NCI-H1930 (cell line): Measurements from ENCODE around the gene SNORC.

ENCODE experiments used
- DNase-seq, 2 experiments: peaks; one replicate each; lab custom pipeline; 2025; lab: John Stamatoyannopoulos, UW

Gene SNORC

GRCh38 chr2:232882505-232883115 is 12.5 kb downstream of the SNORC start:
- no peak for DNase-seq

GRCh38 chr2:232883116-232883721 is 13.2 kb downstream of the SNORC start:
- no peak for DNase-seq

GRCh38 chr2:232884001-232884421 is 13.9 kb downstream of the SNORC start:
- DNase-seq = no peak

GRCh38 chr2:232884549-232885263 is 14.6 kb downstream of the SNORC start:
- DNase-seq = no peak

- DNase-seq = no peak
Observed at GRCh38 chr2:232885264-232885961, 15.3 kb downstream of the SNORC start.

- no peak for DNase-seq
Observed at GRCh38 chr2:232886176-232886575, 16.1 kb downstream of the SNORC start.

- no peak for DNase-seq
Observed at GRCh38 chr2:232886632-232887031, 16.6 kb downstream of the SNORC start.

- no peak for DNase-seq
Observed at GRCh38 chr2:232887171-232887850, 17.2 kb downstream of the SNORC start.

GRCh38 chr2:232888099-232888836 is 18.2 kb downstream of the SNORC start:
- no peak for DNase-seq

- no peak for DNase-seq
Observed at GRCh38 chr2:232888839-232889529, 18.9 kb downstream of the SNORC start.

- DNase-seq = no peak
Observed at GRCh38 chr2:232889876-232890401, 19.9 kb downstream of the SNORC start.

GRCh38 chr2:232890536-232890895 is 20.5 kb downstream of the SNORC start:
- no peak for DNase-seq

- DNase-seq = no peak
Observed at GRCh38 chr2:232890896-232891601, 21.0 kb downstream of the SNORC start.

GRCh38 chr2:232891621-232892071 is 21.6 kb downstream of the SNORC start:
- DNase-seq = no peak

- DNase-seq = no peak
Observed at GRCh38 chr2:232892221-232892620, 22.2 kb downstream of the SNORC start.

GRCh38 chr2:232892843-232893242 is 22.8 kb downstream of the SNORC start:
- no peak for DNase-seq

GRCh38 chr2:232893834-232894233 is 23.8 kb downstream of the SNORC start:
- DNase-seq = no peak

- no peak for DNase-seq
Observed at GRCh38 chr2:232894251-232894650, 24.2 kb downstream of the SNORC start.

- no peak for DNase-seq
Observed at GRCh38 chr2:232894746-232895145, 24.7 kb downstream of the SNORC start.

GRCh38 chr2:232896111-232896510 is 26.0 kb downstream of the SNORC start:
- DNase-seq = no peak
